KMS-11 (cell line): ENCODE results near the gene CHP2.
"Not testable (repeated sequence)": the region's sequence is repeated elsewhere in the genome, so short reads cannot be mapped to it uniquely, and the experiment has no call there.

Source experiments
- H2AFZ ChIP-seq: fragments of 200-600 bp; sonication (generic); 2 replicates; pipeline ENCODE4 v1.6.1; 2016; ENCODE audit warnings: antibody characterized with exemption, mixed run types, low read depth
- H3K27ac ChIP-seq: fragments of 200-600 bp; sonication (generic); 2 replicates; pipeline ENCODE4 v1.6.1; 2016; ENCODE audit warnings: mild to moderate bottlenecking, mixed run types
- H3K27me3 ChIP-seq: fragments of 200-600 bp; sonication (generic); 2 replicates; pipeline ENCODE4 v1.6.1; 2017; ENCODE audit warnings: mild to moderate bottlenecking, low read depth, mixed run types, moderate library complexity; ENCODE audit not compliant: insufficient read depth
- H3K36me3 ChIP-seq: fragments of 200-600 bp; sonication (generic); 2 replicates; pipeline ENCODE4 v1.6.1; 2017; ENCODE audit warnings: mild to moderate bottlenecking, mixed run types; ENCODE audit not compliant: insufficient read depth
- H3K4me1 ChIP-seq: fragments of 200-600 bp; sonication (generic); 2 replicates; pipeline ENCODE4 v1.6.1; 2016; ENCODE audit warnings: mild to moderate bottlenecking, low read depth, mixed run types; ENCODE audit not compliant: poor library complexity, severe bottlenecking
- H3K4me2 ChIP-seq: fragments of 200-600 bp; sonication (generic); 2 replicates; pipeline ENCODE4 v1.7.0; 2016; ENCODE audit warnings: mild to moderate bottlenecking, mixed run types
- H3K4me3 ChIP-seq: fragments of 200-600 bp; sonication (generic); IDR thresholded peaks from 2 replicates; pipeline ENCODE4 v1.6.1; 2017; ENCODE audit warnings: low read depth, low read length, mixed read lengths; ENCODE audit not compliant: insufficient read depth
- H3K79me2 ChIP-seq: fragments of 200-600 bp; sonication (generic); 2 replicates; pipeline ENCODE4 v1.6.1; 2016; ENCODE audit warnings: low read depth, mixed run types; ENCODE audit not compliant: insufficient read depth
- H3K9ac ChIP-seq: fragments of 200-600 bp; sonication (generic); 2 replicates; pipeline ENCODE4 v1.6.1; 2016; ENCODE audit warnings: mild to moderate bottlenecking, mixed run types
- H4K20me1 ChIP-seq: fragments of 200-600 bp; sonication (generic); 2 replicates; pipeline ENCODE4 v1.6.1; 2016; ENCODE audit warnings: mild to moderate bottlenecking, mixed run types; ENCODE audit not compliant: insufficient read depth
- CTCF ChIP-seq: fragments of 200-600 bp; sonication (generic); conservative IDR thresholded peaks from 2 replicates; pipeline ENCODE4 v1.6.1; 2017; ENCODE audit warnings: low read depth, mild to moderate bottlenecking, antibody characterized with exemption, low read length, moderate library complexity, mixed read lengths

The CHP2 gene

GRCh38 chr16:23728112-23728477 is 26.7 kb upstream of the CHP2 start:
- no peaks in the 10 kb centered on the region for H4K20me1 ChIP-seq
- H2AFZ ChIP-seq: peak overlapping the region; percentile 91
- no peaks in the 10 kb centered on the region for H3K4me1 ChIP-seq
- peak; percentile 22; the same call in 1 of the 2 replicates for TF ChIP-seq CTCF
- peak overlapping the region; percentile 38; the same call in 1 of the 2 replicates for H3K4me2 ChIP-seq
- H3K27me3 ChIP-seq: no peaks in the 10 kb centered on the region
- H3K4me3 ChIP-seq: no peak overlapping the region
- H3K9ac ChIP-seq: no peak overlapping the region
- H3K79me2 ChIP-seq: no peaks in the 10 kb centered on the region
- no peak overlapping the region for H3K27ac ChIP-seq
- H3K36me3 ChIP-seq: no peaks in the 10 kb centered on the region

- H3K9ac ChIP-seq: no peak overlapping the region
- no peak overlapping the region for H3K27ac ChIP-seq
- H4K20me1 ChIP-seq: no peaks in the 10 kb centered on the region
- H2AFZ ChIP-seq: no peak overlapping the region
- H3K27me3 ChIP-seq: no peaks in the 10 kb centered on the region
- no peak overlapping the region for H3K4me3 ChIP-seq
- H3K4me1 ChIP-seq: no peaks in the 10 kb centered on the region
- H3K79me2 ChIP-seq: no peaks in the 10 kb centered on the region
- H3K36me3 ChIP-seq: no peaks in the 10 kb centered on the region
- no peak overlapping the region for H3K4me2 ChIP-seq
- no peak for TF ChIP-seq CTCF
Observed at GRCh38 chr16:23729503-23730424, 25.1 kb upstream of the CHP2 start.

GRCh38 chr16:23734176-23734893 is 20.5 kb upstream of the CHP2 start:
- no peaks in the 10 kb centered on the region for H3K36me3 ChIP-seq
- no peaks in the 10 kb centered on the region for H3K79me2 ChIP-seq
- no peak overlapping the region for H3K27ac ChIP-seq

GRCh38 chr16:23737423-23738028 is 17.3 kb upstream of the CHP2 start:
- H3K4me2 ChIP-seq, H3K9ac ChIP-seq, H3K36me3 ChIP-seq, H3K27ac ChIP-seq, H4K20me1 ChIP-seq, H3K4me3 ChIP-seq, H3K79me2 ChIP-seq, H2AFZ ChIP-seq, H3K27me3 ChIP-seq, H3K4me1 ChIP-seq: not testable (repeated sequence)

More at GRCh38 chr16:23734176-23734893, 20.5 kb upstream of the CHP2 start:
- no peaks in the 10 kb centered on the region for H3K4me1 ChIP-seq
- H2AFZ ChIP-seq: no peak overlapping the region
- H3K27me3 ChIP-seq: no peaks in the 10 kb centered on the region
- no peak for TF ChIP-seq CTCF
- H4K20me1 ChIP-seq: no peaks in the 10 kb centered on the region
- no peak overlapping the region for H3K4me2 ChIP-seq
- no peak overlapping the region for H3K4me3 ChIP-seq
- no peak overlapping the region for H3K9ac ChIP-seq
